ENCODE data around the gene BABAM1.

BABAM1 gene

DNA sequence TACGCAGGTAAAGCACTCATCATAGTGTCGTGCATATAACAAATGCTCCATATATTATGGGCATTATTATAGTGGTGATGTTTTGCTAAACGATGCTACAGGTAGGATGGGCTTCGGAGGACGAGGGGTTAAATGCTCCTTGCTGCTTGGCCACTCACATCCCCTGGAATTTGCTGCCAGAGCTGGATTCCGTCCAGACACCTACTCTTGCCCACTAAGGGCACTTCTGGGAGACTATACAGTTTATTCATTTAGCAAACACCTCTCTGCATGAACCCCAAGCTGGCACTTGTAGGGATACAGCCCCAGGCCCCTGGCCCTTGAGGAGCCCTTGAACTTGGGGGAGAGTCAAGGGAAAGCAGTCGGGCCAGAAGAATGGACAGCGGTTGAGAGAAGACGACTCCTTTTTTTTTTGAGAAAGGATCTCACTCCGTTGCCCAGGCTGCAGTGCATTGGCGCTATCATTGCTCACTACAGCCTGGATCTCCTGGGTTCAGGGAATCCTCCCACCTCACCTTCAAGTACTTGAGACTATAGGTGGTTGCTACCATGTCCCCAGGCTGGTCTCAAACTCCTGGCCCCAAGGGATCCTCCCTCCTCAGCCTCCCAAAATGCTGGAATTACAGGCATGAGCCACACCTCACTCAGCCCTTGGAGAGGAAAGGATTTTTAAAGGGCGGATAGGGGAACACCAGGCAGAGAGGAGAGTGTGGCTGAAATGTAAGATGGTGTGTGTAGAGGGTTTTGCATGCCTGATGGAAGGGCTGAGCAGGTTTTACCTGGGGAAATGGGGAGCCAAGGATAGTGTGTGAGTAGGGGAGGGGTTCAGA lies 37.4 kb downstream of the BABAM1 start:
- DNase-seq, result no peak

DNA sequence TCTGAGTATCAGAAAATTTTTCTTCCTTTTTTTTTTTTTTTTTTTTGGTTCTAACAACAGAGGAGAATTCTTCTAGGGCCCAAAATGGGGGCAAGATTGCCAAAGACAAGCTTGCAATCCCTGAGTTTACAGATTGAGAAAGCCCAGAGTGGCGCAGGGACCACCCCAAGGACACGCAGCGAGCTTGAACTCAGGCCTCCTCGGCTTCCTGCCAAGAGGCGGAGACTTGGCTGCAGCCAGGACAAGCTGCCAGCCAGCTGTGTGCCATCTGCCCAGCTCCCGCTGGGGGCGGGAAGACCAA lies 37.9 kb downstream of the BABAM1 start:
- DNase-seq, result no peak

DNA sequence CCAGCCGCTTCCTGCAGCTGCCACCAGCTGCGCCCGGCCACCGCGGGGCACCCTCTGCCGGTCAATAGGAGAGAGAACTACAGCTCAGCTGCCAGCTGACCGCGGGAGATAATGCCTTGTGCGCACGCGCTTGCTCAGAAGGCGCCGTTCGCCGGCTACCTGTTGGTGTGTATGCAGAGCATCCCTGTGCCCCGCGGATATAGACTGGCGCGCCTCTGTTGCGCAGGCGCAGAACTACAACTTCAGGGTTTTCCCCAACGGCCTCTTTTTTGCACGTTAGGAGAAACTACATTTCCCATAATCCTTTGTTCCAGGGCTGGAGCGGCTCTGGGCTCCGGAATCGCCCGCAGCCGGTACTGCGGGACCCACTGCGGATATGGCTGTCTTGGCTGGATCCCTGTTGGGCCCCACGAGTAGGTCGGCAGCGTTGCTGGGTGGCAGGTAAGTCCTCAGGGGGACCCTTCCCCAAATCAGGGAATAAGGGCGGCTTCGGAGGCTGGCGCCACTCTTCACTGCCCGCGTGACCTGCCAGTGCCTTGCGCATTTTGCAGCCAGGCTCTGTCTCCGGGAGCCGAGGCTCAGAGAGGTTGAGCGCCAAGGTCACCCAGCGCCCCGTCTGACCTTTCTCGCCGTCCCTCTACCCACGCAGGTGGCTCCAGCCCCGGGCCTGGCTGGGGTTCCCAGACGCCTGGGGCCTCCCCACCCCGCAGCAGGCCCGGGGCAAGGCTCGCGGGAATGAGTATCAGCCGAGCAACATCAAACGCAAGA lies 38.5 kb downstream of the BABAM1 start, which contains the start of gene MRPL34:
Gene MRPL34 (plus strand): TSS at position 356 of the 768 bp plus-strand sequence. CDS start 21 bp downstream, at position 377.
- DNase-seq, result peak; percentile 97

DNA sequence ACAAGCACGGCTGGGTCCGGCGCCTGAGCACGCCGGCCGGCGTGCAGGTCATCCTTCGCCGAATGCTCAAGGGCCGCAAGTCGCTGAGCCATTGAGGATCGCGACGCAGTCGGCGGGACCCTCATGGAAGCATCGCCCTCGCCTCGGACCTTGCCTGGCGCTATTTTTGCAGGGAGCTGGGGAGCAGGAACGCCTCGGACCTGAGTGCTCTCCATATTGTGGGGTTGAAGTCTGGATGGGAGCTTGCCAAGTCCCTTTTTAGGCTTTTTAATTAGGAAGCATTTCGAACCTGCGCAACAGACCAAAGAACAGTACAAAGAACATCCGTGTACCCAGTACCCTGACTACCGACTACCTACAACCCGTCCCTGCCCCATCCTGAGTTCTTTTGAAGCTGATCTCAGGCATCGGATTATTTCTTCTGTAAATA lies 39.1 kb downstream of the BABAM1 start:
- DNase-seq, result no peak

DNA sequence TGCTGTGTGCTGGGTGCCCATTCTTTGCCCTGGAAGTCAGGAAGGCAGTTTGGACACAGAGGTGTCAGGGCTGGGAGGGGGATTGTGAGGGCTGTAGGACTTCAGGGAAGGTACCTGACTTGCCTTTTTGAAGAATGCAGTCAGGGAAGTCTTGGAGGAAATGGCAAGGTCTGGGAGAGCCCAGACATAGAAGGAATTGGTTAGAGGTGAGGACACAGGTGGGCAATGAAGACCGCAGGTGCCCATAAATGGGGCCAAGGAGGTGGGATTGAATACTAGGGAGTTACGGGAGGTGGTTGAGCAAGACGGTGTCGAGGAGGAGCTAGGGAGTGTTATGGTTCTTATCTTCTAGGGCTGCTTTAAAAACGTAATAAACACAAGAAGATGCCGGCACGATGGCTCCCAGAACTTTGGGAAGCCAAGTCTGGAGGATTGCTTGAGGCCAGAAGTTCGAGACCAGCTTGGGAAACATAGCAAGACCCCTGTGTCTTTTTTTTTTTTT lies 40.7 kb downstream of the BABAM1 start:
- DNase-seq, result no peak

DNA sequence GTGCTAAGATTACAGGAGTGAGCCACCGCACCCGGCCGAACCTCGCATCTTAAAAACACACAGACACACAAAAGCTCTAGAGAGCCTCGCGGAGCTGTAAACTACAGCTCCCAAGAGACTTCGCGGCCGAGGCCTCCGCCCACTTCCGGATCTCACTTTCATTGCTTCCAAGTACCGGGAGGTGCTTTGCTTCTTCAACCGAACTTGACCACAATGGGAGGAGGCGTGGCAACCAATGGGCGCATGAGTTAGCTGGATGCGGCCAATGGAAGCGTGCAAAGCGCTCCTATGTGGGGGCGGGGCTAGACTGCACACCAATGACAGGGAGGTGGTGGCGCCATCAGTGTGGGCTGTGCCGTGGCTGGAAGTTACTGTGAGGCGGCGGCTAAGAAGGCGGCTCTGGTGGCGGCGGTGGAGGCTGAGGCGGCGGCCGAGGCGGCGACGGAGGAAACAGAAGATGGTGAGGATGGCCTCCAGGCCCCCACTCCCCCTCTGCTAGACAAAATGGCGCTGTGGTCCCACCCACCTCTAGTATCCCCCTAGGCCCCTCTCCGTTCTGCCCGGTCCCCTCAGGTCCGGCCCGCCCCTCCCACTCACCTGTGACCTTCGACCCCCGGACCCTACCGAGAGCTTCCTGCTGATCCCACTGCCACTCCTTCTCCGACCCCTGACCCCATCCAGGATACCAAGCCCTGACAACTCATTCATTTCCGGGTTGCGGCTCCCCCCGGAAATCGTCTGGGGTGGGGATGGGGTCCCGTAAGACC lies 42.1 kb downstream of the BABAM1 start, which contains the start of gene DDA1:
Gene DDA1 (plus strand): TSS at position 366 of the 767 bp plus-strand sequence. CDS start 92 bp downstream, at position 458.
- peak; percentile 99 for DNase-seq

DNA sequence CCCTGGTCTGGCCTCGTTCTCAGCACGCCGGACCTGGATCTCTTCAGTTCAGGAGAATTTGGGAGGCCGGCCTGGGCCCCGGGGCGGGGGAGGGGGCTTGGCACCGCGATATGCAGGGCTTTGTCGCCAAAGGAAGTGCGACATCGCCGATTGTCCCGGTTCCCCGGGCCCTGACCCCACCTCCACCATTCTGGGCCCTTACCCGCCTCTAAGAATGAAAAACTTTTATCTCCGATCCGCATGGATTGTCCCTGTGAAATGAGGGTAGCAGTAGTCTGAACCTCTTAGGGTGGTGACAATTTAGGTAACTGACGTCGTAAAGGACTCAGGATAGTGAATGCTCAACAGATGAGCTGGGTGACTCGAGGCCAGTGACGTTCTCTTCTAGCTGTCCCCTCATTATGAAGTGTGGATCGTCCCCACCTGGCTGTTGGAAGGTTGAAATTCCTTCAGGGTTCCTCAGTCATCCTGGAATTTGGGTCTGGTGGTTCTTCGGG lies 42.8 kb downstream of the BABAM1 start:
- no peak for DNase-seq

DNA sequence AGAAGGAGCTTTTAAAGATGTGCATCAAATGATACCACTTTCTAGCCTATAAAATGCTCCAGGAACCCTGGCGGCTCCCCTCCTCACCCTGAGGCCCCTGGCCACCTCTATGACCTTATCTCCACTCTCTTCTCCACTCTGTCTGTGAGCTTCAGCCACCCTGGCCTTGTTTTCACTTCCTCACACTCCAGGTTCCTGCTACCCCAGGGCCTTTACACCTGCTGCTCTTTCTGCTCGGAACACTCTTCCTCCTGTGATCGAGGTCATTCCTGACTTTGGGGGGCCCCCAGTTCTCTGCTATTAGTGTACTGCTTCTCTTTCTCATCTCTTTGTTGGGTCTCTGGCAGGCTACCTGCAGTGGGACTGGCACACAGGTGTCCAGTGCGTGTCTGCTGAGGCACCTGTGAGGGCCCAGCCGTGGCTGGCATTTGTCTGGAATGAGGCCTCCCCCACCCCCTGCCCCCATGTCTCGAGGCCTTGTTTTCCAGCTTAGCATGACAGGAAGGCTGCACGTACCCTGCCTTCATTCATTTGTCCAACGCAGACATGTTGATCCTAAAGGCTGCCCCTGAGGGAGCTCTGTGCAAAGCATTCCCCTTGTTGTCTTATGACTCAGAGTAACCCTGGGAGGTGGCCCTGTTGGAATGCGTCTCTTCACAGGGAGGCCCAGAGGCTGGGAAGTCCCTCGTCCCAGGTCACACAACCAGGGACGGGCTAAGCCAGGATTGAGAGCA lies 44.4 kb downstream of the BABAM1 start:
- DNase-seq, result no peak

DNA sequence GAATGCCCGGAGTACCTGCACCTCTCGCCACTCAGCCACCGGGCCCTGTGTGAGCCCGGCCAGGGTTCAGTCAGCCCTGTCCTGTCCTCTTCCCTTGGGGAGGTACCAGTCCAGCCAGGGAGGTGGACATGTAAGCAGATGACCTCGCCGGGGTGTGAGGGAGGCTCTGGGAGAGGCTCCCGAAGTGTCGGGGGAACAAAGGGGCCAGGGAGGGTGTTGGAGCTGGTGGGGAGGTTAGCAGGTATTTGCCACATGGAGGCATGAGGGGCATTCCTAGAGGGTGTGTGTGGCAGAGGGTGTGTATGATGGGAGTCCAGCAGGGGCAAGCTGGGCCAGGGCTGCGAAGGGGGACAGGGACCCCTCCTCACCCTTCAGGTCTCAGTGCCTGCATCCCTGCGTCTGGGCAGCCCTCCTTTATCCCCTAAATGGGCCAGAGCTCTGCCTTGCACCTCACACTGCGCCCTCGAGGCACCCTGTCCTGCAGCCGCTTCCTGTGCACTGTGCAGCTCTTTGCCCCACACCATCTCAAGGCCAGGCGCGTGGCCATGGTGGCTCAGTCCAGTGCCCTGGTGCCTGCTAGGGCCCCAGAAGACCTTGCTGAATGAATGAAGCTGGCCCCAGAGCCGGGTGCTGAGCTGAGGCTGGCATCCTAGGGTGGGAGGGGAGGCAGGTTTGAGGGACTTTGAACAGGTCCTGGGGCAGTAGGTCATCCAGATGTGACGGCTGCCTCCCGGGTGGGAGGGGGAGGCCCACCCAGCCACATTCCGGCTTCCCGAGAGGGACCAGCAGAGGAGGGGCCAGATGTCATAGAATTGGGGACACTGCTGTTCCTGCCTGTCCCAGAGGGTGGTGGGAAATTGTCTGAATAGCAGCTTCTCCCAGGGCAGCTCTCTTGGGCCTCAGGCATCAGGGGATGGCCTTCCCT lies 45.2 kb downstream of the BABAM1 start:
- DNase-seq, result no peak

DNA sequence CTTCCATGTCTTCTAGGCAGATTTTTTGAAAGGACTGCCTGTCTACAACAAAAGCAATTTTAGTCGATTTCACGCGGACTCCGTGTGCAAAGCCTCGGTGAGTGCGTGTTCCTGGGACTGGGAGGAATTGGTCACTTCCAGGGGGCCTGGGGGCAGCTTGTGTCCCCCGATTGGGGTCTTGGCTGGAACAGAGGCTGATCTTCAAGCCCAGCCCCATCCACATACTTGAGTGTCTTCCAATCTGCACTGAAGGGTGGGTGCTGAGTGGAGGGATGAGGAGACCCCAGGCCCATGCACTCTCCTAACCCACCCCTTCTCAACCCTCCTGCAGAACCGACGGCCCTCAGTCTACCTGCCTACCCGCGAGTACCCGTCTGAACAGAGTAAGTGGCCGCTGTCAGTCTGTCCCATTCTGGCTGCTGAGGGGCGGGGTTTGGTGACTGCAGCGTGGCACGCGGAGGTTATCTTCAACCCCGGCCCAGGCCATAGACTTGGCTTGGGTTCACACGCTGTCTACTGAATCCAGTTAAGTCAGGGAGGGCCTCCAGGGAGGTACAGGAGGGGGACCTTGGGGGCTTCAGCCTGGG lies 46.9 kb downstream of the BABAM1 start:
- no peak for DNase-seq

DNA sequence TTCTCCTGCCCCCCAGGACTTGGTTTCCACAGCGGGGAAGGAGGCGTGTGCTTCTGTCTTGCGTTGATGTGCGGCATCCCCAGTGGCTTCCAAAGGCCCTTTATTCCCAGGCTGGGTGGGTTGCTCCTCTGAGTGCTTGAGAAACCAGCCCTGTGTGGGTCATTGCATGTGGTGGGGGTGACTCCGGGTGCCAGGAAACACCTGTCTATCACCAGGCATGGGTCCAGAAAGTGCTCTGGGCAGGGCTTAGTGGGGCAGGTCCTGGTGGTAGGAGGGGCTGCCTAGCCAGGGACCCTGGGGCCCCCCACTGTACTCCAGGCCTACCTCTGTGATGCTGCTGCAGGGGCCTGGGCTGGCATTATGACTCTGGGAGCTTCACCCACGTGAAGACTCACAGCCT lies 51.7 kb downstream of the BABAM1 start:
- DNase-seq, result no peak

DNA sequence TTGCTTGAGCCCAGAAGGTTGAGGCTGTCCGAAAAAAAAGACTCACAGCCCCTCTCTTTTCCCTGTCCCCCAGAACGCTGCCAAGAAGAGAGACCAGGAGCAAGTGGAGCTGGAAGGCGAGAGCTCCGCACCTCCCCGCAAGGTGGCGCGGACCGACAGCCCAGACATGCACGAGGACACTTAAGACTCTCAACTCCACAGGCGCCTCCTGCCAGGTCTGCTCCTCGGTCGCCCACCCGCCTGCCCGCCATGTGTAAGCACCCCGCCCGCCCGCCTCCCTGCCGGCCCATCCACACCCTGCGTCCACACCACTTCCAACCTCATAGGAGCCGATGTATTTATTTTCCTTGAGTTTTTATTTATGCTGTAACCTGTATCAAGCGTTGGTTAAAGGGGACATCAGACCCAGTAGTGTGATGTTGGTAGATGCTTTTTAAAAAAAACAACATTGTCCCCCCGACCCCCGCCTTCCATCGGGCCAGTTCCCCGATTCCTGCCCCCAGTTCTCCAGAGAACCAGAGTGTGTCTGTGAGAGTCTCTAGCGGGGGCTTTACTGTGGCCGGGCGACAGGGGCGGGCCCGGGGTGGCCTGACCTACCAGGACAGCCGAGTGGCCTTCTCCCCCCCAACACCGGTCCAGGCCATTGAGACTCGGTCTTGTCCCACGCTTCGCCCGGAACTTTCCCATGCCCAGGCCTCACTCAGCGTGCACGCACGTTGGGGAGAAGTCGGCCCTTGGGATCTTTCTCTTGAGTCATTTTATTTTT lies 52.4 kb downstream of the BABAM1 start:
- DNase-seq, result no peak

DNA sequence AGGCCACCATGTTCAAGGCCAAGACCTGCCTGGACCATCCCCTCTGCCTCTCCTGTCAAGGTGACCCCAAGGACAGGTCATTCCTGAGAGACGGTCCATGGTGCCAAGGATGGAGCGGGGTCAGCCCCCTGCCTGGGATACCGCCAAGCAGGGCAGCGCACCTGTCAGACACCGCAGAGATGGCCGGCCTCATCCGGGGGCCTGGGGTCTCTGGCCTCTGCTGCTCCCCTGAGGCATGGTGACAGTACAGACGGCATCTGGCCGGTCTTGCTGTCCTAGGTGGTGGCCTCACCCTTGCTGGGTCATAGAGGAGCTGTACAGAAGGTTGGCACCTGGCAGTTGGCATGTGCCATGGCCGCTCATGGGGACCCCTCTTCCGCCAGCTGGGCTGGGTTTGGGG lies 53.2 kb downstream of the BABAM1 start:
- no peak for DNase-seq

DNA sequence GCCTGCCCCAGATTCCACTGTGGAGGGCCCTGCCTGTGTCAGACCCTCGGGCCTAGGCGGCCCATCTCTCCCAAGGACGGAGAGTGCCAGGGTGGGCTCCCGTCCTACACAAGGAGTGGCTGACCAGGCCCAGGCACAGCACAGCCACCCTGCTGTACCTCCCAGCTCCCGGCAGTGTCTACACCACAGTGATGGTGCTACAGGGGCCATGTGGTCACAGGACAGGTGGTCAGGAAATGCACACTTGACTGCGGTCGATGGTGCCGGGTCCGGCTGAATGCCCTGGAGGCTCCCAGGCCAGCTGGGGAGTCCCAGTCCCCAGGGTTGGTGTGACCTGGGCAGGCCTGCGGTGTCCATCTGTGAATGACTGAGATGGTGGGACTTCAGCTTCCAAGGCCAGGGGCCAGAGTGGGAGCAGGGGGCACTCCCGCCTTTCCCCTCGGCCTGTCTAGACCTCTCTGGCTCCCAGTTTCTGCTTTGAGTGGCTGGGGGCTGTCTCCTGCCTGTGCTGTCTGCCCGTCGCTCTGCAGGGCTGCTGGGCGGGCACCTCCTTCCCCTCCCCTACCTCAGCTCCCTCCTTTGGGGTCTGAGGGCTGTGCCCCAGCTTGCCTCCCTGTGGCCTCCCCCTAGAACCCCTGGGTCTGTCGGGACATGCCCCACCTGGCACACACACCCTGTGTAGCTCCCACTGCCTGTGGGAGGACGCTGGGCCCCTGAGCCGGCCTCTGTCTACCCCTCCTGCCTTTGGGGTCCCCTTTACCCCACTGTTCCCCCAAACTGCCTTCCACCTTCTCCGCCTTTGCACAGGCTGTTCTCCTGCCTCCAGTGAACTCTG lies 54.6 kb downstream of the BABAM1 start:
- no peak for DNase-seq

DNA sequence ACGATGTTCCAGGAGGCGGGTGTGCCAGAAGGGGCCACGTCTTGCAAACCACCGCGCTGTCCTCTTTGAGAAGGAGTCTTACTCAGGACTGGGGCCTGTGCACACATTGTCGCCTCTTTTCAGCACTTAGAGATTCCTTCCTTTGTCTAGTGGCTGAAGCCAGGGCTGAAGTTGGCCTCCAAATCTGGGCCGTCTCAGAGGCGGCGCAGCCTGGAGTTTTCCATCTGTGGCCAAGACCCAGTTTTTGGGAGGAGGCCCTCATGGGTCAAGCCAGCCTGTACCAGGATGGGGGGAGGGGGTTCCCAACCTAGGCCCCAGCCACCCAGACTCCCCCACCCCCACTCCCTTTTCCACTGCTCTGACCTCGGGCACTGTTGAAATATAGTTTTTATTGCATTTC lies 55.6 kb downstream of the BABAM1 start:
- DNase-seq, result peak; percentile 48

DNA sequence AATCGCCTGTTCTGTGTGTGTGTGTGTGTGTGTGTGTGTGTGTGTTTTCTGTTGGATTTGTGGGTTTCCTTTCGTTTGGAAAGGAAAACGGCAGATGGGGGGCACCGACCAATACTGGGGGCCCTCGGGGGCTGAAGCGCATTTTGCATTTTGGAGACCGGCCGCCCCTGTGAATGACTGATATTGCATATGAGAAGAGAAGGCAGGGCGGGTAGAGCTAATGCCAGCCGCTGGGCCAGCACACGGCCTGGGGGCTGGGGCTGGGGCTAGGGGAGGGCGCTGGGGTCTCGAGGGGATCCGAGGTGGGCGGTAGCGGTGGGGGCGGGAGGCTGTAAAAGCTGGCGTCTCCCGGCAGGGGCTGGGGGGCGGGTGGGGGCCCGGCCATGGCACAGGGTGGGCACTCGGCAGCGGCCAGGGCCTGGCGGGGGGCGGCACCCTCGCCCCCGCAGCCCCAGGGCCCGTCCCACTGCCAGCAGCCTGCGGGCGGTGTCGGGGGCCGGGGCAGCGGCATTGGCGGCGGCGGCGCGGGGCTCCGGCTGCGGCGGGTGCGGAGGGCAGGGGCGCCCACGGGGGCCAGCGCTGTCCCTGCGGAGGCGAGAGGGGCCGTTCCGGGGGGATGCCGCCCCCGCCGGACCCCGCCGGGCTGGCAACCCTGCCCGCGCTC lies 56.2 kb downstream of the BABAM1 start:
- DNase-seq, result peak; percentile 36

DNA sequence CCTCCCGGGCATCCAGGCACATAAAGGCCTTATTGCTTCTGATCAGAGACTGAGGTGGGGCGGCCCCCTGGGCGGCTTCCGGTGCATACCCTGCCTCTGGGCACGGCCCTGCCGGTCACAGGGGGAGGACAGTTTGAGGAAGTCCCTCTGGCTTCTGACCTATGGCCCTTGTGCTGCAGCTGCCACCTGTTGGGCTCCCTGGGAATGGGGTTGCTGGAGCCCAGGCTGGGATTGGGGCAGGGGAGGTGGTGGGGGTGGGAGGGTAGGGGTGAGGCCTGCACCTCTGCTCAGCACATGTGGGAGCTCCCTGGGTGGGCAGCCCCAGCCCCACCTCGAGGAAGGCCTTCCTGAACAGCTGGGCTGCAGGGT lies 56.7 kb downstream of the BABAM1 start:
- no peak for DNase-seq

DNA sequence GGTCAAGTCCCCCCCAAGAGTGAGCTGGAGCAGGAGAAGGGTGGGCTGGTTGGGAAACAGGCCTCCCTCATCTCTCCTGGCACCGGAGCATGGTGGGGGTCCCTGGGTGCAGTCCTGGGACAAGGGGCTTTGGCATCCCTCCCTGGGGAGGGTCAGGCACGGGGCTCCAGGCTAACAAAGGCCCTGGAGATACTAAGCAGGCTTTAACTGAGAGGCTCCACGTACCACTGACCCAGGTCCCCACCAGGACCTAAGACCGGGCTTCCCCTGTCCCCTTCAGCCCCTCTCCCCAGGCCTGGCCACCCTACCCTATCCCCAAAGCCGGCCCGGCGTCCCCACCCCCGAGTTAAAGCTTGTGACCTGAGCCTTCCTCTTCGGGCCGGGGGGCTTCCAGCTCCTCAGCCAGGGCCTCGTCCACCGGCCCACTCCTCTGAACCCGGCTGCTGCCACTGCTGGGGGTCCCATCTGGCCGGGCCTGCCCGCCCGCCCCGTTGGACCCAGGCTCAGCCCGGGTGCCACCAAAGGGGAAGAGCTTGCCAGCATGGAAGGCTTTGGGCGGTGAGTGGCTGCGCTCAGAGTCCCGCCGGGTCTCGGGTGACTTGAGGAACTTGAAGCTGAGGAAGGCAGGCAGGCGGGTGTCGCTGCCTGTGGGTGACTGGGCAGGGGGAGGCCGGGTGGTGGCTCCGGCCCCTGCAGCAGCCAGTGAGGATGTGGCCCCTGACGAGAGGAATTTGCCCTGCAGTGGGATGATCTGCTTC lies 57.3 kb downstream of the BABAM1 start:
- no peak for DNase-seq

Measured in left hindlimb (tissue), 1 donor.